ENCODE results near the gene PLIN4. TPM values are rescaled to one million over a fixed set of nuclear protein-coding genes. Genes with fewer than 3 reads are reported as not detected.

Gene PLIN4
- total RNA-seq, 1 donor = under 0.01 TPM

GRCh38 chr19:4494691-4495064, 23.6 kb downstream of the PLIN4 start:
- H2AFZ ChIP-seq (ENCODE audit: low read length) = no peak overlapping the region
- peak; percentile 26 for DNase-seq (ENCODE audit: insufficient read length, low spot score, missing footprints)
- no peaks in the 10 kb centered on the region for H3K27me3 ChIP-seq (ENCODE audit: insufficient read depth, low read length)
- no peaks in the 10 kb centered on the region for H3K4me1 ChIP-seq (ENCODE audit: insufficient read depth, low read length)
- TF ChIP-seq, protein P1, sequence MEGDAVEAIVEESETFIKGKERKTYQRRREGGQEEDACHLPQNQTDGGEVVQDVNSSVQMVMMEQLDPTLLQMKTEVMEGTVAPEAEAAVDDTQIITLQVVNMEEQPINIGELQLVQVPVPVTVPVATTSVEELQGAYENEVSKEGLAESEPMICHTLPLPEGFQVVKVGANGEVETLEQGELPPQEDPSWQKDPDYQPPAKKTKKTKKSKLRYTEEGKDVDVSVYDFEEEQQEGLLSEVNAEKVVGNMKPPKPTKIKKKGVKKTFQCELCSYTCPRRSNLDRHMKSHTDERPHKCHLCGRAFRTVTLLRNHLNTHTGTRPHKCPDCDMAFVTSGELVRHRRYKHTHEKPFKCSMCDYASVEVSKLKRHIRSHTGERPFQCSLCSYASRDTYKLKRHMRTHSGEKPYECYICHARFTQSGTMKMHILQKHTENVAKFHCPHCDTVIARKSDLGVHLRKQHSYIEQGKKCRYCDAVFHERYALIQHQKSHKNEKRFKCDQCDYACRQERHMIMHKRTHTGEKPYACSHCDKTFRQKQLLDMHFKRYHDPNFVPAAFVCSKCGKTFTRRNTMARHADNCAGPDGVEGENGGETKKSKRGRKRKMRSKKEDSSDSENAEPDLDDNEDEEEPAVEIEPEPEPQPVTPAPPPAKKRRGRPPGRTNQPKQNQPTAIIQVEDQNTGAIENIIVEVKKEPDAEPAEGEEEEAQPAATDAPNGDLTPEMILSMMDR (IDR thresholded peaks at IDR 0.05; ENCODE audit: extremely low read depth, low read depth, low read length) = no peak
- H4K20me1 ChIP-seq (ENCODE audit: insufficient read depth, low read length) = peaks cover 4% of the 10 kb centered on the region
- no peaks in the 10 kb centered on the region for H3K9me3 ChIP-seq (ENCODE audit: low read depth, low read length)
- H3K79me2 ChIP-seq (ENCODE audit: insufficient read depth, low read length) = no peaks in the 10 kb centered on the region
- H3K36me3 ChIP-seq (ENCODE audit: insufficient read depth, low read length) = peaks cover 50% of the 10 kb centered on the region
- H3K4me2 ChIP-seq (ENCODE audit: insufficient read depth, low read length) = no peak overlapping the region
- H3K4me3 ChIP-seq (ENCODE audit: insufficient read depth, low read length) = no peak overlapping the region
- no peak overlapping the region for H3K27ac ChIP-seq (ENCODE audit: low read depth, low read length)

DNA sequence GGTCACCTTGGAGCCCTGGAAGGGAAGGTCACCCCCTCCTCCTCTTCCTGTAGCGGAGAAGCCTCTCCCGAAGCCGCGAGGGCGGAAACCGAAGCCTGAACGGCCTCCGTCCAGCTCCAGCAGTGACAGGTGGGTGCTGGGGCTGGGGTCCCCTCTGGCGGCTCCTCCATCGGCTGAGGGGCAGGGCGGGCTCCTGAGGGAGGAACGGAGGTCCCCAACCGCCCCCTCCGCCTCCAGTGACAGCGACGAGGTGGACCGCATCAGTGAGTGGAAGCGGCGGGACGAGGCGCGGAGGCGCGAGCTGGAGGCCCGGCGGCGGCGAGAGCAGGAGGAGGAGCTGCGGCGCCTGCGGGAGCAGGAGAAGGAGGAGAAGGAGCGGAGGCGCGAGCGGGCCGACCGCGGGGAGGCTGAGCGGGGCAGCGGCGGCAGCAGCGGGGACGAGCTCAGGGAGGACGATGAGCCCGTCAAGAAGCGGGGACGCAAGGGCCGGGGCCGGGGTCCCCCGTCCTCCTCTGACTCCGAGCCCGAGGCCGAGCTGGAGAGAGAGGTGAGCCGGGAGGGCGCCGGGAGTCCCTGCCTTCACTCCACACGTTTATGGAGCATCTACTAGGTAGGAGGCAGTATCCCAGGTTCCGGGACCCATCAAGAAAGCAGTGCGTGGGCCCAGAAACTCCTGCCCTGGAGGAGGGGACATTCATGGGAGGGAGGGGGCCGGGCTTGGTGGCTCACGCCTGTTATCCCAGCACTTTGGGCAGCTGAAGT, 24.2 kb downstream of the PLIN4 start:
- H3K4me3 ChIP-seq (ENCODE audit: insufficient read depth, low read length) = no peak overlapping the region
- peaks cover 4% of the 10 kb centered on the region for H4K20me1 ChIP-seq (ENCODE audit: insufficient read depth, low read length)
- H2AFZ ChIP-seq (ENCODE audit: low read length) = no peak overlapping the region
- no peak overlapping the region for H3K4me2 ChIP-seq (ENCODE audit: insufficient read depth, low read length)
- no peaks in the 10 kb centered on the region for H3K9me3 ChIP-seq (ENCODE audit: low read depth, low read length)
- peaks cover 50% of the 10 kb centered on the region for H3K36me3 ChIP-seq (ENCODE audit: insufficient read depth, low read length)
- TF ChIP-seq, protein P1 (IDR thresholded peaks at IDR 0.05; ENCODE audit: extremely low read depth, low read depth, low read length) = no peak
- H3K27ac ChIP-seq (ENCODE audit: low read depth, low read length) = no peak overlapping the region
- H3K79me2 ChIP-seq (ENCODE audit: insufficient read depth, low read length) = no peaks in the 10 kb centered on the region
- peak; percentile 75 for DNase-seq (ENCODE audit: insufficient read length, low spot score, missing footprints)
- H3K4me1 ChIP-seq (ENCODE audit: insufficient read depth, low read length) = no peaks in the 10 kb centered on the region
- H3K27me3 ChIP-seq (ENCODE audit: insufficient read depth, low read length) = no peaks in the 10 kb centered on the region

GRCh38 chr19:4493104-4493928, 25.0 kb downstream of the PLIN4 start:
- Histone ChIP-seq H3K27me3 (ENCODE audit: insufficient read depth, low read length) (no peaks in the 10 kb centered on the region), H3K4me2 (ENCODE audit: insufficient read depth, low read length) (no peak overlapping the region), H3K36me3 (ENCODE audit: insufficient read depth, low read length) (peaks cover 49% of the 10 kb centered on the region), H3K79me2 (ENCODE audit: insufficient read depth, low read length) (no peaks in the 10 kb centered on the region), H4K20me1 (ENCODE audit: insufficient read depth, low read length) (peaks cover 4% of the 10 kb centered on the region), H2AFZ (ENCODE audit: low read length) (no peak overlapping the region), H3K4me1 (ENCODE audit: insufficient read depth, low read length) (no peaks in the 10 kb centered on the region), H3K4me3 (ENCODE audit: insufficient read depth, low read length) (no peak overlapping the region), H3K27ac (ENCODE audit: low read depth, low read length) (no peak overlapping the region), H3K9me3 (ENCODE audit: low read depth, low read length) (no peaks in the 10 kb centered on the region)
- TF ChIP-seq, protein P1 (IDR thresholded peaks at IDR 0.05; ENCODE audit: extremely low read depth, low read depth, low read length) = no peak
- DNase-seq (ENCODE audit: insufficient read length, low spot score, missing footprints) = peak; percentile 78

All from osteoblast (primary cell).